GM19328 (cell line): ENCODE measurements around the gene ANKLE1.
A peak's percentile ranks its signal among the peaks of the same experiment; 100 is the strongest.

Source experiments
- ATAC-seq: cut with Tn5 transposase; IDR thresholded peaks from one replicate; pipeline ENCODE4 v1.9.1; 2021; ENCODE audit warnings: mild to moderate bottlenecking, moderate library complexity; ENCODE audit not compliant: unreplicated experiment

ANKLE1 gene

GRCh38 chr19:17281391-17282304, at the start of gene ANKLE1:
Gene ANKLE1 (plus strand): TSS chr19:17281901. CDS start chr19:17281921, 20 bp downstream.
- ATAC-seq = no peak

DNA sequence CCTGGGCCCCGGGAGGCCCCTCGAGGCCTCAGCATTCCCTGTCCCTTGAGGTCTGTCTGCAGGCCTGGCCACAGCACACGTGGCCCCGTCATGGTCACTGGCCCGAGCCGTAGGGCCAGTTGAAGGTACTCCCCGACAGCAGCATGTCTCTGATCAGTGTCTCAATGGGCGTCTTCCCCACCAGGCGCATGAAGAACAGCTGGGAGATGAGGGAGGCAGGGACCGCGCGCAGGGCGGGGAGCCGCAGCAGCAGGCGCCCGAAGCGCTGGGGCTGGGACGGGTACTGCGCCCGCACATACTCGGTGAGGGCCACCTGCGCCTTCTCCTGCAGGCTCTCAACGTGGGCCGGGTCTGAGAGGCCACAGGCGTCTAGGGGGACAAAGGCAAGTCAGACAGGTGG, 49.4 kb upstream of the ANKLE1 start:
- no peak for ATAC-seq

DNA sequence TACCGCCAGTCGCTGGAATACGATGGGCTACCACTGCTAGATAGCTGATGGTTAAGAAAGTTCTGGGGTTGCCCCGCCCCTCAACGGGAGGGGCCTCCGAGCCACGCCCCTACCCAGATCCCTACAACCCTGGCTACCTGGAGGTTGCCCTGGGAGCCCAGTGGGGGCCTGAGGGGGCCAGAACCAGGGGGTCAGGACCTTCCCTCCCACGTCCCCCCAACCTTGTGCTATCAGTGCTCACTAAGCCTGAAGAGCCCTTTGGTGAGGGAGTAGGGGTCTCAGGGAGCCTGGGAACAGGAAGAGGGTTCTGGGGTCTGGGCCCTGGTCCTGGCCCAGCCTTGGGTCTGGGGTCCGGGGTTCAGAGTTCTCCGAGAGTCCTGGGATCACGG, 46.8 kb upstream of the ANKLE1 start:
- ATAC-seq = no peak

GRCh38 chr19:17235300-17235970, 46.3 kb upstream of the ANKLE1 start:
- peak; percentile 61 for ATAC-seq

- no peak for ATAC-seq
These were observed 45.5 kb upstream of the ANKLE1 start for GRCh38 chr19:17235971-17236777.

DNA sequence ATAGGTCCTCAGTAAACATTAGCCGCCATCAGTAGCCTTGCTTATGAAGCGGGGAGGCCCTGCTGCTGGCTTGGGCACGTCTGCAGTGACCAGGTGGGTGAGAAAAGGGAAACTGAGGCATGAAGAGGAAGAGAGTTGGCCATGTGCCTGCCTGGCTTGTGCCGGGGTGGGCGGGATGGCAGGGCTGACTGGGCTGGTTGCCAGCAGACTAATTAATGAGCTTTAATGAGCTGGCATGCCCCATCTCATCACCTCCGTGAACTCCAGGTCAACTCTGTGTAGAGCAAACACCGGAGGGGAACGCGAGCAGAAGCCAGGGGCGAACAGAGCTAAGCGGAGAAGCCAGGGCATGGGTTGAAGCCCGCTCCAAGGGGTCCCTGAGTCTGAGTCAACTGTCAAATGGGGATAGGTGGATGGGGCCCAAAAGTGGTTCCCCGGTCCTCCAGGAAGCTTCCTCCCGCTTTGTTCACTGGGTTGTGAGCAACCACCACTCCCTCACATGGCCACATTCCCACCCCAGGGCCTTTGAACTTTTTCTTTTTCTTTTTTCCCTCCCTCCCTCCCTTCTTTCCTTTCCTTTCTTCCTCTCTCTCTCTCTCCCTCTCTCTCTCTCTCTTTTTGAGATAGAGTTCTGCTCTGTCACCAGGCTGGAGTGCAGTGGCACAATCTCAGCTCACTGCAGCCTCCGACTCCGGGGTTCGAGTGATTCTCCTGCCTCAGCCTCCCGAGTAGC, 44.7 kb upstream of the ANKLE1 start:
- ATAC-seq = no peak

- ATAC-seq = no peak
These were observed 43.7 kb upstream of the ANKLE1 start for GRCh38 chr19:17237747-17238706.

GRCh38 chr19:17240062-17240752, 41.5 kb upstream of the ANKLE1 start:
- no peak for ATAC-seq

- no peak for ATAC-seq
These were observed 40.8 kb upstream of the ANKLE1 start for GRCh38 chr19:17240826-17241399.

DNA sequence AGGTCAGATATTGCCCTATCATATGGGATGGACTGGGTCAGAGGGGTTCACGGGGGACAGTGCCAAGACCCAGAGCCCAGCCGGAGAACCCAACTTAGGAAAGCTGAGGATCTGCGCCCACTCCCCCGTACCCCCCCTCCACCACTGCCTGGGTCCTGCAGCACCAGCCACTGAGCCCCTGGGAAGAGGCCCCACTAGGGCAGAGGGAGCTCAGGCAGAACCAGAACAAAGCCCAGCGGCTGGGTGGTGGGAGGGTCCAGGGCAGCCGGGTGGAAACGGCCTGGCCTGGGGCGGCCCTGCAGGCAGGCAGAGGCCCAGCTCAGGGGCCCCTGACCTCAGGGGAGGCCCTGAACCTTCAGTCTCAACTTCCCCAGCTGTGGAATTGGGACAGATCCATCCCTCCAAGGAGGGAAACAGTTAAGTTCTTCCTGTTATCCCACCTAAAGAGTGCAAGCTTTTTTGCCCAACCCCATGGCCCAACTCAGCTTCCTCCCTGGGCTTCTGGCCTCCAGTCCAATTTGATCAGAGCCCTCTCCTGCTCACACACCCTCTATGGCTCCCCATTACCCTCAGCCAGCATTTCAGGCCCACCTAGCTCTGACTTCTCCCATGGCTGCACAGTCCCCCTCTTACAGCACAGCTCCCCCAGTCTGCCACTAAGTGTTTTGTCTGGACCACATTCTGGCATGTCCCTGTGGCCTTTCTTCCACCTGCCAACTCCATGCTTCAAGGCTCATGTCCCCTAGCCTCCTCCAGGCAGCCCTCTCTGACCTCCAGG, 39.1 kb upstream of the ANKLE1 start:
- no peak for ATAC-seq

DNA sequence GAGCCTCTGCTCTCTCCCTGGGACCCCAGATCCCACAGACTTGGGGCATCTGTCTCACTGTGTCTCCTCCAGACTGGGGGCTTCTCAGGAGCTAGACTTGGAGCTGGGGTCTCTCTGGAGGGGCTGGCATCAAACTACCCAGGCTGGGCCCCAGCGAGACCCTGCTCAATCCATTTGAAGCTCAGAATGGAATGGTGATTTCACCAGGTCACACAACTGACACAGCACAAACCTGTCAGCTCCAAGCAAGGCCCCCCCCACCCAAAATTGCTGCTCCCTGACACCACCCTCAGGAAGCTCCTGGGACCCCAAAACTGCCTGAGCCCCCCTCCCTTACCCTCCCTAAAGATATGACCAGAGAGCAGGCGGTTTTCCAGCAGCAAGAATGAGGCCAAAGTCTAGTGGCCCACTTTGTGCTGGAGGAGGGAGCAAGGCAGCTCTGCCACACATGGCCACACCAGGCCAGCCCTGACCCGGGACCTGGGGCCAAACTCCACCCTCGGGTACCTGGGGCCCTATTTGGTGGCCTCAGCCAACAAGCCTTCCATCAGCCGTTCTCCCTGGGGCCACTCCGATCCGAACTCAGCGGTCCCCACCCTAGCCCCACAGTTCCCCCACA, 38.4 kb upstream of the ANKLE1 start:
- no peak for ATAC-seq

DNA sequence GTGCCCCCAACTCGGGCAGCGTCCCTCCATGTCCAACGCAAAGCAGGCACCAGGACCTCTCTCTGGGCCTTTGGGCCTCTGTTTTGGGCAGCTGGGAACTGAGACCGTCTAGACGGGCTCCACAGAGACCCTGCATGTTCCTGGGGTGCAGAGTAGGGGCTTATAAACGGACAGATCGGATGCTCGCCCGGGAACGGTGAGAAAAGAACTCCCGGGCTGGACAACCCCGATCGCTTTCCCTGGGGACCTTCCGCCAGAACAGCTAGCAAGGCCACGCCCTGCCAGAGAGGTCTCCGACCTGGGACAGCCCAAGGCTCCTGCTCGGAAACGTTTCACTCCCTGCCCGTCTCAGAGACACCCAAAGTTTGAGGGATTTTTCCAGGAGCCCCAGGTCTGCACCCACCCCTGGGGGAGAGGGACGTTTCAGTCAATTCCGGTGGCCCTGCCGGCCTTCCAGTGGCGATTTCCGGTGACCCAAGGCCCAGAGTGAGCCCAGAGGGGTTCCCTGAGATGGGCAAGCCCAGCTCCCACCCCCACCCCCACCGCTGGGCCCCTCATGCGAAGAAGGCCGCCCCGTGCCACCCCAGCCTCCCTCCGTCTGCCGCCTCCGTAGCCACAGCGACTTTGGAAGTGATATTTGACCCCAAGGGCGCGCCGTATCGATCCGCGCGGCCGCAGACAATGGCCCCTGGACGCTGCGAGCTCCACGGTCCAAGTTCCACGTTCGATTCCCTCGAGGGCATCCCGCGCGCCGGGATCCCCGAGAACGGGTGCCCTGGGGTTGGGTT, 37.7 kb upstream of the ANKLE1 start:
- ATAC-seq = no peak

GRCh38 chr19:17244618-17245534, 36.8 kb upstream of the ANKLE1 start:
- no peak for ATAC-seq

GRCh38 chr19:17245535-17245984, 36.1 kb upstream of the ANKLE1 start, which contains the start of gene NR2F6:
Gene NR2F6 (minus strand): TSS chr19:17245919. CDS start chr19:17245220, 699 bp downstream.
- no peak for ATAC-seq

GRCh38 chr19:17246681-17247425, 34.8 kb upstream of the ANKLE1 start:
- no peak for ATAC-seq
